Measurements from ENCODE around the gene STMND1.

DNA sequence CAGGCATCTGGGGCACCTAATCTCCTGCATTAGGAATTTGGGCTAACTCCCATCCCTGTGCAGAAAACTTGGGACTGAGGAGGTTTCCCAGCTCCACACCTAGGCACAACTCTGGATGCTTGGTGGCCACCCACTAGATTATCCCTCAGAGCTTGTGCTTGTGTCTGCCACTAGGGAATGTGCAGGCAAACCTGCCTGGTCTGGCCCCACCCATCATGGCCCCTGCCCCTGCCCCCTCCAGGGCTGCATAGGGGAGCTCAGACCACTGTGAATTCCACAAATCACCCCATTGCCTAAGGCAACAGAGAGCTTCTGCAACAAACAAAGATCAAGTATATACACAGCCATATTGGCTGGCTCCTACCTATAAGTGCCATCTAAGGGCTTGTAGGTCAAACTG, 31.1 kb downstream of the STMND1 start:
- TF ChIP-seq POLR2AphosphoS5 (IDR thresholded peaks at IDR 0.05; ENCODE audit: low read depth, low read length) (no peak), POLR2A (IDR thresholded peaks at IDR 0.05; ENCODE audit: low read depth, low read length) (no peak), TAF1 (IDR thresholded peaks at IDR 0.05; ENCODE audit: borderline replicate concordance, low read depth, low read length) (no peak)
